HG02943 (cell line): Measurements from ENCODE around the gene PDGFB.

Experiments used
- ATAC-seq: cut with Tn5 transposase; IDR thresholded peaks from one replicate; pipeline ENCODE4 v1.9.1; 2021; ENCODE audit warnings: mild to moderate bottlenecking, low read depth, moderate library complexity; ENCODE audit not compliant: unreplicated experiment

The PDGFB gene

DNA sequence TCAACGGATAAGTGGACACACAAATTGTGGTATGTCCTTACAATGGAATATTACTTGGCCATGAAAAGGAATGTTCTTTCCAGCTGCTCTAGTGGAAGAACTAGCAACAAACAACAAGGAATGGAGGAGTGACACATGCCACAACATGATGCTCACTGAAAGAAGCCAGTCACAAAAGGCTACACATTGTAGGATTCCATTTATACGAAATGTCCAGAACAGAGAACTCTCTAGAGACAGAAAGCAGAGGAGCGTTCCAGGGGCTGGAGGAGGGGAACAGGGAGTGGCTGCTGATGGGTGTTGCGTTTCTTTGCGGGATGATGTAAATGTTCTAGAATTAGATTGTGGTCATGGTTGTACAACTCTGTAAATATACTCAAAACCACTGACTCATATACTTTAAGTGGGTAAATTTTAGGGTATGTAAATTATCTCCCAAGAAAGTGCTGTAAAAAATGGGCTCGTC, 32.4 kb upstream of the PDGFB start:
- no peak for ATAC-seq

DNA sequence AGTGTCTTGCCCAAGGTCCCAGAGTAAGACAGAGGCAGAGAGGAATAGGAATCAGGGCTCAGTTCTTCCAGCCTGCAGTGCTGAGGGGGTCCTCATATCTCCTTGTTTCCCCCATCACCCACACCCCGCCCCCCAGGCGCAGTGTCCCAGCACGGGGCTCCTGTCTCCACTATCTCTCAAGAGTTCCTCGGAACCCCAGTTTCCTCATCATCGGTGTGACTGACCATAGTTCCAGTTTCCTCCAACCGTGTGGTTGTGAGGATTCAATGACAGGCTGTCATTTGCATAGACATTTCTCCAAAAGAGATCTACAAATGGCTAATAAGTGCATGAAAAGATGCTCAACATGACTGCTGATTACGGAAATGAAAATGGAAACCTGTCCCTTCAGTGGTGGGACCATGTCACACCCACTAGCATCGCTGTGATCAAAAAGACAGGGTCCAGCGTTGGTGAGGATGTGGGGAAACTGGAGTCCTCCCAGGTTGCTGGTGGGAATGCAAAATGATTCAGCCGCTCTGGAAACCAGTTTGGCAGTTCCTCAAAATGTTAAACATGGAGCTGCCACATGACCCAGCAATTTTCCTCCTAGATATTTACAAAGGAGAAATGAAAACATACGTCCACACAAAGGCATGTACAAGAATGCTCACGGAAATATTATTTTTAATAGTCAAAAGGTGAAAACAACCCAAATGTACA, 31.8 kb upstream of the PDGFB start:
- ATAC-seq: no peak

DNA sequence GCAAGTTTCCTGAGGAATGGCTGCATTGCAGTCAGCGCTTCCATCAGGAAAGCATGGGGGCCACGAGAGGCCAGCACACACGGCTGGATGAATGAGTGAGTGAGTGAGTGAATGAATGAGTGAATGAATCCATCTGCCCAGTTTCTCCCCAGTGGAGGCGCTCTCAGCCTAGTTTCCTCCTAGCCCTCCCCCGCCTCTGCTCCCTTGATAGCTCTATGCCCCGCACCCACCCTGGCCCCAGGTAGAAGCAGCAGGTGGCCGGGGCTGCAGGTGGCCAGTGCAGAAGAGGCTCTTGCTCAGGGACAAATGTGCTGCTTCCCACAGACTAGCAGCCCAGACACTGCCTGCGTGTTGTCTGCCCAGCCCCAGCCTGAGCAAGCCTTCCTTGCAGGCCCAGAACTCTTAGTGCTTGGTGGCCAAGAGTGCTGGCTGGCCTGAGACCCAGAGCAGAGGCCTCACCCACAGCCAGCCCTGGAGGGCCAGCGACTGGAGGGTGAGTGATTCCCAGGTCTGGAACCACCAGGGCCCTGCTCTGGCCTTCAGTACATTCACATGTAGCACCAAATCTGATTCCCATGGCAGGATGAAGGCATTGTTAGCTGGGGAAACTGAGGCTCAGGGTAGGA, 31.1 kb upstream of the PDGFB start:
- no peak for ATAC-seq

DNA sequence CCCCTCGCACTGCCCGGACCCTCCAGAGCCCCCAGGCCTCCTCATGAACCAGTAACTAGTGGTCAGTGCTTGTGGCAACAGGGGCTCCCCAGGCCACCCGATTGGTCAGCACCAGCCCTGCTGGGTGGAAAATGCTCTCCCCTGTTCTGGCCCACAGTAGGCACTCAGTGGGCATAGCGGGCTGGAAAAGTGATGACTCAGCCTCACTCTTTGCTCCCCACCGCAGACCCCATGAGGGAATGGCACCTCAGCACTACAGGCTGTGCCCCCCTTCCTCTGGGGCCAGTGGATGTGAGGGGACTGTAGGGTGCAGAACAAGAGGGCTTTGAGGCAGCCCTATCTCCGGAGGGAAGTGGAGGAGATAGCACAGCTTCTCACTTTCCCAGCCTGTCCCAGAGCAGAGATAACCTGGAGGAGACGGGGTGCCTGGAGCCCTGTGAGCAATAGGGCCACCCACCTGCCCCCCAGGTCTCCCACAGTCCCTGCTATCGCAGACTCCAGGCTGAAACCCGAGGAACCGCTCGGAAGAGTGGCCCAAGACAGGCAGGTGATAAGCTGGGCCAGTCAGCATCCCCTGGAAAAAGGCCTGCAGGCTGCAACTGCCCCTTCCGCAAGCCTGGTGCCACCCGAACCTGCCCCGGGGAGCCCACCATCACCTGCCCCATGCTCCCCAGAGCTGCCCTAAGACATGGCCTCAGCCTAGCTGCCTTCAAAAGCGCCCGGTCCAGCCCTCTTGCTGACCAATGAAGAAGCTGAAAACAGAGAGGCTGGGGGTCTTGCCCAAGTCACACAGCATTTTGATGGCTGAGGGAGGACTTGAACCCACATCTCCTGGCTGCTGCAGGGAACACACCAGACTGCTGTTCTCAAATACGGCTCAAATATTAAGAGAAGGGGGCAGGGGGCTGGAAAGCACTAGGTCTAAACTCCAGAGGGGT, 29.4 kb upstream of the PDGFB start:
- ATAC-seq: no peak

DNA sequence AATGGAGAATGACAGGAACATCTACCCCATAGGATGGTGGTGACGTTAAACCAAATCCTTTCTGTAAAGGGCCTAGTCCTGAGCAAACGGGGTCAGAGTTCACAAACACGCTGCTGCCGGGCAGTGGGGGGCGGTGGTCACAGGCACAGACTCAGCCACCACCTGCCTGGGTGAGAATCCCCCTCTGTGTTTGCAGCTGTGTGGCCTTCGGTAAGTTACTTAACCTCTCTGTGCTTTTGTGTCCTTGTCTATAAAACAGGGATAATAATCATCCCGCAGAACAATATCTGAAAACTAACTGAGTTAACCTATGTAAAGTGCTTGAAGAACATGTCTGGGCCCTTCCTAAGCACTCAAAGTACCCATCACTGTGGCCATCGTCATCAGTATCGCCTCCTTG, 26.0 kb upstream of the PDGFB start:
- ATAC-seq: no peak

DNA sequence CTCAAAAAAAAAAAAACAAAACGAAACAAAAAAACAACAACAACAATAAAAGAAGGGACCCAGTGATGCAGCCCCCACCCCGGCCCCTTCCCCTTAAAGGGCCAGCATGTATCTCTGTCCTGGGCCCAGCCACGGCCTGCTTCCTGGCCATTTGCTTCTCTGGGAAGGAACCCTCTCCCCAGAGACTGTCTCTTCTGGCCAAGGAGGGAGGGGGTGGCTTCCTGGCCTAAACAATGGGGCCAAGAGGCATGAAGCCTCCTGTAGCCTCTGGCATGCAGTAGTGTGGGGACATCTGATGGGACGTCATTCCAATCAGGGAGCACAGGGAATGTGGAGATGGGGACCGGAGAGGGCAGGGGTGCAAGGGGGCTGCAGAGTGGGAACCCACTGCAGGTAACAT, 25.5 kb upstream of the PDGFB start:
- ATAC-seq: no peak

DNA sequence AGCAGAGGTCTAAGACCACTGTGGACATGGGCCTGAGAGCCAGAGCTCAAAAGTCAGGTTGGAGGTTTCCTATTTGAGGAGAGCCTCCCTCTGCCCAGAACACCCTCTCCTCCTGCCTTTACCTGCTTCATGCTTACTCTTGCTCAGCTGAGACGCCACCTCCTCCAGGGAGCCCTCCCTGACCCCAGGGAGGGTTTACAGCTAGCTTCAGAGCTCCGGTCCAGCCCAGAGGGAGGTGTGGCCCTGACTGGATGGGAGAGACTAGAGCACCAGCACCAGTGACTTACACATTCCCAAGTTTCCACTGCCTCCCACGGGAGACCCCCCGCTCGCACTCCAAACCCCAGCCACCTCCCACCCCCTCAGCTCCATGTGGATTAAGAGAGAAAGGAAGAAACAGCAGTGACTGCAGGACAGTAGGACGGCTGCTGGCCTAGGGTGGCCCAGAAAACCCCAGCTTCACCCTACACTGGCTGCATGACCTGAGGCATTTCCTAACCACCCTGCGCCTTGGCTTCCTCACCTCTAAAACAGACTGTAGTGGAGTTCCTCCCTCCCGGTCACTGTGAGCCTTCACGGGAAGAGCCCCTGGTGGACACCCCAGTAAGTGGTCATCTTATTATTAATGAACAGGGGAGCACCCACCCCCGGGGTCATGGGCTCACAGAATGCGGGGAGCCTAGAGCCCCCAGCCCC, 24.5 kb upstream of the PDGFB start:
- ATAC-seq: no peak

DNA sequence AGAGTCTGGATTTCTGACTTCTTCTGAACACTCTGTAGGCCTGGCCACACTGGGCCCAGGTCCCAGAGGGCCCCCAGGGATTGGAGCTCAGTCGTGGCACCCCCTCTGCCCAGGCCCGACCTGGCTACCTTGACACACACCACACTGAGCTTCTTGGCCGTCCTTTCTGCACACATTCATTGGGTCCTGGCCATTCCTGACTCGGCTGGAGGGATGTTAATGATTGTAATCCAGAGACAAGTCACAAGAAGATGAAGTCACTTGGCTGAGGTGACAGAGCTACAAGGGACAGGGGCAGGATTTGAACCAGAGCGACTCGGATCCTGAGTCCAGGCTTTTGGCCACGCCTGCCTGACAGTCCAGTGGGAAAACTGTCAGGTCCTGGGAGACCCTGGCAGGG, 23.9 kb upstream of the PDGFB start:
- ATAC-seq: no peak

DNA sequence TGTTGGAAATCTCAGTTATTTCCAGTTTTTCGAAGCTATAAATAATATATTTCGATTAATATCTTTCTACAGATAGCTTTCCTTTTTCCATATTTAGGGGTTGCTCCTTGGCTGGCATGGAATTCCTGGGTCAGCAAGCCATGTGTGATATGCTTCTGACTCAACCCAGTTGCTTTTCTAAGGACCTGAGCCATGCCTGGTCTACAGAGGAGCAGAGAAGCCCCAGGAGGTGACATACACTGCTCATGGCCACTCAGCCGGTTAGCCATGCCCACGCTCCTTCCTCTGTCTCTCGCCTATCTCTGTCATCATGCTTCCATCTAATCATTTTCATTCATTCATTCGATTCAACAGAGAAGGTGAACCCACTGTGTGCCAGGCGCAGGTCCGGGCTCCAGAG, 23.2 kb upstream of the PDGFB start:
- no peak for ATAC-seq

DNA sequence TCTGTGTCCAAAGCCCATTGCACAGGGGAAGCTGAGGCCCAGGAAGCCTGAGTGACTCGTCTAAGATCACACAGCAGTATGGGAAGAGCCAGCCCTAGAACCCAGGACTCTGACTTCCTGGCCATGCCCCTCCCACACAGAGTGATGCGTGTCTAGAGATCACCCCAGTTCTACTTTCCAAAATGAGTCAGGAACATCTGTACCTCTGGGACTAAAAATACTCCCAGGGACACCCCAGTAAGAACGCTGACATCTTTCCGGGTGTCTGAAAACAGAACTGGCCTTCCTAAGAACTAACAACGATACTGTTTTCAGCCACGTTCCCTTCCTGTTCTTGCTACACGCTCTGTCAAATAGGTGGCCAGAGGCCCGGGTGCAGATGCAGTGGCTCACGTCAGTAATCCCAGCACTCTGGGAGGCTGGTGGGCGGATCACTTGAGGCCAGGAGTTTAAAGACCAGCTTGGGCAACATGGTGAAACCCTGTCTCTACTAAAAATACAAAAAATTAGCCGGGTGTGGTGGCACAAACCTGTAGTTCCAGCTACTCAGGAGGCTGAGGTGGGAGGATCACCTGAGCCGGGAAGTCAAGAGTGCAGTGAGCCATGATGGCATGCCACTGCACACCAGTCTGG, 21.7 kb upstream of the PDGFB start:
- ATAC-seq: no peak

DNA sequence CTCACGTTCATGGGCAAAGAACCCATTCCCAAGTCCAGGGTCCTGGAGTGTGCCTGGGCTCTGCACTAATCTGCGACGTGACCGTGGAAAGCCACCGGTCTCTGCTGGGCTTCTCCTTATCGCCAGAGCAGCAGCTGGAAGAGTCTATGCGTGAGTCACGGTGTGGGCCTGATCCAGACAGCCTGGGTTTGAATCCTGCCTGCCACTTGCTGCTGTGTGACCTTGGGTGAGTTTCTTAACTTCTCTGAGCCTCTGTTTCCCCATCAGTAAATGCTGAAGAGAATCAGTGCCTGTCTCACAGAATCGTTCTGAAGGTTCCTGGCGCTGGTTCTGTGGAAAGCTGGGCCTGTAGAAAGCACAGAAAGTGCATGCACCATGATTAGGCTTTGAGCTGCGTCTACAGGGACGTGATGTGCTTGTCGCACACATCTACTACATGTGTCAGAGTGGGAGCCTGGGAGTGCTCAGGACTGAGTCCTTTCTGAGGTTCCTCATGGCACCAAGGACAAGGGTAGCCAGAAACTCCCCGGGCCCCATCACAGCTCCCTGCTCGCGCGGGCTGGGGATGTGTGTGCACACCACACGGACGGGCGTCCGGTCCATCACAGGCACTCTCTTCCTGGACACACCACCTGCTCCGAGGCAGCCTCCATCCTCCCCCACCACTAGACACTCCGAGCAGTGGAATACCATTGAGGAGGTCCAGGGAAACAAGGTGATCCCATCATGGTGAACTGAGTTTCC, 20.5 kb upstream of the PDGFB start:
- no peak for ATAC-seq

DNA sequence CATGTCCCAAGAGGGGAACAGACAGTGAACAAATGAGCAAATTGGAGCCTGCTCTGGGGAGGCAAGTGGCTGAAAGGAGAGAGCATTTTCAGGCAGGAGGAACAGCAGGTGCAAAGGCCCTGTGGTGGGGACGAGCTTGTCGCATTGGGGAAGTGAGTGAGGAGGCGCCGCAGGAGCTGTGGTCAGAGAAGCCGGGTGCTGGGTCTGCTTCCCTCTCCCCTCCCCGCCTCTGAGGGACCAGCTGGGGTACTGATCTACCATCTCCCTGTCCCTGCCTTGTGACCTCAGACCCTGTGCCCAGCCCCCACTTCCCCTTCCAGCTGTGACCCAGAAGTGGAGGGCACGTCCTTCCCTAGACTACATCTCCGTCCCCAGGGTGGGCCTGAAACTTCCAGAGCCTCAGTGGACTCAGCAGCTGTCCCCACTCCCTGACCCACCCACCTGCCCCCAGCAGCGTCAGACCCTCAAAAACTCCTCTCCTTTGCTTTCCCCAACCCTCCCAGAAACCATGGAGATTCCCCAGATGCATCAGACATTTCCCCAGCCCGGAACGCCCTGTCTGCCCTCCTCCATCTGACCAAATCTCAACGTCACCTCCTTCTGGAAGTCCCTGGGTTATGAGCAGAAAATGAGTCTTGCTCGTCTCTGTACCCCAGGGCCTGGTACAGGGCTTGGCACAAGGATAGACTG, 19.7 kb upstream of the PDGFB start:
- no peak for ATAC-seq

DNA sequence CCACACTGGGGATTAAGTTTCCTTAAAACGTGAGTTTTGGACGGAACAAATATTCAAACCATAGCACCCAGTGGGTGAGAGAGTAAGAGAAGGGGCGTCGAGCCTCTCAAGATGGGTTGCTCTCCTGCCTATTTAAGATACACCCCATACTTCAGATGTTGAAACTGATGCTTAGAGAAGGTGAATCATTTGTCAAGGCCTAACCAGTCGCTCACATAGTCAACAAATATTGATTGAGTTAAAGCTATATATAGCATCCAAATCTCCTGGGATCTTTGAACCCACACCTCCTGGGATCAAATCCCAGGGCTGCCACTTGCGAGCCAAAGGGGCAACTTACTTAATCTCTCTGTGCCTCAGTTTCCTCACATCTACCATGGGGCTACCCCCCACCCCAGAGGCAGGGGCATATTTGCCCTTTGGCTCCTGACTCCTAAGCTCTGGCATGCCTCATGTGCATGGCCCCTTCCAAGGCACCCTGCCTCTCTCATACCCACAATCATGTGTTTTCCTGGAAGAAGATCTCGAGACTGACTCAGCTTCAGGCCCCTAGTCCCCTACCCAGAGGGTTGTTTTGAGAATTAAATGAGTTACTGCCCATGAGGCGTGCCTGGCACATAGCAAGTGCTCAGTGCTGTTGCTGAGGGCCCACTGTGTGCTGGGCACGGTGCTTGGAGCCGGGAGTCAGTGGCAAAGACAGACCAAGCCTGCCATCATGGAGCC, 19.0 kb upstream of the PDGFB start:
- ATAC-seq: no peak

DNA sequence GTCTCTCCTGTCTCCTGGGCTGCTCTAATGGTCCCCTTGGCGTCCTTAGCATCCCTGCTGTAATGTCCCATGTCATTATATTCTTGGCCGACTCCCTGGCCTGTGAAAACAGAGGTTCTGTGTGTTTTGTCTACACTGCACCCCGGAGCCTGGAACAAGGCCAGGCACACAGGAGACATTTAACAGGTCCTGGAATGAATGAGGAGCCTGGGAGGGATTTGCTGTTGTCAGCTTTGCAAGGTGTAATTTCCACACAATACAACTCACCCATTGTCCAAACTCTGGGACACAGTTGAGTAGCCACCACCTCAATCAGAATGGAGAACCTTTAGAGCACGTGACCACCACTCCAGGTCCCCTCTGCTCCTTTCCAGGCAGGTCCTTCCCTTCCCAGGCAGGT, 14.9 kb upstream of the PDGFB start:
- no peak for ATAC-seq

DNA sequence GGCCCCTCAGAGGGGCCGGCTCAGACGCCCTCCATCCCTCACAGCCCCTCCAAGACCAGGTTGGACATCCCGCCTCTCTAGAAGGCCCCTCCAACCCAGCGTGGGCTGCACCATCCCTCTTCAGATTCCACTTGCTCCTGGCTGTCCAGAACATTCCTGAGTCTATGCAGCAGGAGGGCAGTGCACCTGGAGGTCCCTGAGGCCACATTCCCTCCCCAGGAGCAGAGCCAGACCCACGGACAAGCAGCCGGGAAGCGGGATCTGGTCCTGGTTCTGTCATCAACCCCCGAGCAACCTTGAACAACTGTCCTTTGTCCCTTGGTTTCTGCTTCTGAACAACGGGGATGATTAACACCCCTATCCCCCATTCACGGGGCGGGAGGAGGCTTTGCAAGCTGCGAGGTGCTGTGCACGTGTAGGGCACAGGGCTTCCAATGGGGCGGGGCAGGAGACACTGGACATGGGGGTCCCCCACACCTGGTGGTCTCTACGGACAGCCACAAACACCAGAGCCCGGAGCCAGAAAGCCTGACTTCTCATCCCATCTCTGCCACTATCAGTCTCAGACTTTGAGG, 13.2 kb upstream of the PDGFB start:
- no peak for ATAC-seq

DNA sequence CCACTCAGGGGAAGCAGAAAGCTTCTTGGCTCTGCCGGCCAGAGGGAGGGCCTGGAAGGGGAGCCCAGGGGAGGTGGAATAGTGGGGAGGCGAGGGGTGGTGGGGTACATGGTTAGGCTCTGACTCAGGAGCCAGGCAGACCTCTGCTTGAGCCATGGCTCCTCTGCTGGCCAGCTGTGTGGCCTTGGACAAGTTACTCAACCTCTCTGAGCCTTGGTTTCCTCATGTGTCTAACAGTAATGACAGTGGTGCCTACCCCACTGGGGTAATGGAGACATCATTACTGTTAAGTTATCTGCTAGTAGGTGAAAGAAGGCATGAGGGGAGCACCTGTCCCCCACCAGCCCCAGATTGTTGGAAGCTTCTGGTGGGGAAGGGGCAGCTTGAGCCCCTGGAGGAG, 12.2 kb upstream of the PDGFB start:
- no peak for ATAC-seq

DNA sequence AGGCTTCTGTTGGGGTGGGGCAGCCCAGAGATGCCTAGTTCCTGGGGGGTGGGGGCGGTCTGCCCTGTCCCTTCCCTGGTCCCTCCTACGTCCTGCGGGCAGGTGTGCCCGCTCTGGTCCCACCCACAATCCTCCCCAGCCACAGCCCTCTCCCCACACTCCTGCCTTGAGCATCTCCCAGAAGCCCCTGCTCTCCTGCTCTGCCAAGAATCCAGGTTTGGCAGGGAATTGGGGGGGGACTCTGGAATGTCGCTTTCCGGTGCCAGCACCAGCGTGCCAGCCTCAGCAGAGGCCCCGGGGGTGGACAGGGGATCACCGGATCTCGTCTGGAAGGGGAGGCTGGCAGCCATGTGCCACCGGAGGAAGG, 11.4 kb upstream of the PDGFB start:
- no peak for ATAC-seq
